KOPT-K1 (cell line): Measurements from ENCODE around the gene XPNPEP2.
A peak's percentile ranks its signal among the peaks of the same experiment; 100 is the strongest.

Source experiments
- H3K27ac ChIP-seq: fragments of 200-600 bp; sonication (generic); 2 replicates; pipeline ENCODE4 v1.5.1; 2016; ENCODE audit warnings: antibody characterized with exemption, mild to moderate bottlenecking, low read depth, low read length; ENCODE audit not compliant: poor library complexity, severe bottlenecking
- H3K36me3 ChIP-seq: fragments of 200-600 bp; sonication (generic); 2 replicates; pipeline ENCODE4 v1.5.1; 2017; ENCODE audit warnings: antibody characterized with exemption, mild to moderate bottlenecking, low read length, moderate library complexity; ENCODE audit not compliant: insufficient read depth
- H3K9me3 ChIP-seq: fragments of 200-600 bp; sonication (generic); 2 replicates; pipeline ENCODE4 v1.5.1; 2017; ENCODE audit warnings: antibody characterized with exemption, low read length, mild to moderate bottlenecking; ENCODE audit not compliant: insufficient read depth, poor library complexity, severe bottlenecking

The XPNPEP2 gene

GRCh38 chrX:129738466-129739308, at the start of gene XPNPEP2:
Gene XPNPEP2, plus strand, starts transcription at chrX:129738979. Its CDS starts 235 bp downstream, at chrX:129739214.
- Histone ChIP-seq H3K9me3 (no peaks in the 10 kb centered on the region), H3K36me3 (no peaks in the 10 kb centered on the region), H3K27ac (peak within 1 kb of the TSS; percentile 97)

GRCh38 chrX:129689796-129690195, 49.0 kb upstream of the XPNPEP2 start:
- Histone ChIP-seq H3K27ac (no peak overlapping the region), H3K9me3 (no peaks in the 10 kb centered on the region), H3K36me3 (no peaks in the 10 kb centered on the region)

GRCh38 chrX:129690435-129690834, 48.3 kb upstream of the XPNPEP2 start:
- Histone ChIP-seq H3K36me3 (no peaks in the 10 kb centered on the region), H3K9me3 (no peaks in the 10 kb centered on the region)

GRCh38 chrX:129693354-129693753, 45.4 kb upstream of the XPNPEP2 start:
- Histone ChIP-seq H3K27ac (no peak overlapping the region), H3K9me3 (no peaks in the 10 kb centered on the region), H3K36me3 (no peaks in the 10 kb centered on the region)

More at GRCh38 chrX:129690435-129690834, 48.3 kb upstream of the XPNPEP2 start:
- no peak overlapping the region for H3K27ac ChIP-seq

GRCh38 chrX:129694805-129695204, 44.0 kb upstream of the XPNPEP2 start:
- Histone ChIP-seq H3K9me3 (no peaks in the 10 kb centered on the region), H3K36me3 (no peaks in the 10 kb centered on the region), H3K27ac (no peak overlapping the region)

GRCh38 chrX:129695535-129695934, 43.2 kb upstream of the XPNPEP2 start:
- Histone ChIP-seq H3K36me3 (no peaks in the 10 kb centered on the region), H3K27ac (no peak overlapping the region), H3K9me3 (no peaks in the 10 kb centered on the region)

- no peaks in the 10 kb centered on the region for H3K9me3 ChIP-seq
These were observed 42.8 kb upstream of the XPNPEP2 start for GRCh38 chrX:129695937-129696336.

GRCh38 chrX:129696463-129697155, 42.2 kb upstream of the XPNPEP2 start:
- Histone ChIP-seq H3K27ac (no peak overlapping the region), H3K36me3 (no peaks in the 10 kb centered on the region), H3K9me3 (no peaks in the 10 kb centered on the region)

More at GRCh38 chrX:129695937-129696336, 42.8 kb upstream of the XPNPEP2 start:
- Histone ChIP-seq H3K27ac (no peak overlapping the region), H3K36me3 (no peaks in the 10 kb centered on the region)

GRCh38 chrX:129697204-129697829, 41.5 kb upstream of the XPNPEP2 start:
- no peak overlapping the region for H3K27ac ChIP-seq
- H3K36me3 ChIP-seq: no peaks in the 10 kb centered on the region
- H3K9me3 ChIP-seq: no peaks in the 10 kb centered on the region

- Histone ChIP-seq H3K36me3 (no peaks in the 10 kb centered on the region), H3K27ac (no peak overlapping the region), H3K9me3 (no peaks in the 10 kb centered on the region)
These were observed 40.6 kb upstream of the XPNPEP2 start for GRCh38 chrX:129698150-129698549.

- Histone ChIP-seq H3K36me3 (no peaks in the 10 kb centered on the region), H3K27ac (no peak overlapping the region), H3K9me3 (no peaks in the 10 kb centered on the region)
These were observed 38.2 kb upstream of the XPNPEP2 start for GRCh38 chrX:129700536-129700935.

- no peaks in the 10 kb centered on the region for H3K9me3 ChIP-seq
- H3K27ac ChIP-seq: no peak overlapping the region
- no peaks in the 10 kb centered on the region for H3K36me3 ChIP-seq
These were observed 37.1 kb upstream of the XPNPEP2 start for GRCh38 chrX:129701624-129702069.

GRCh38 chrX:129704491-129704890, 34.3 kb upstream of the XPNPEP2 start:
- H3K36me3 ChIP-seq: no peaks in the 10 kb centered on the region
- peaks cover 9% of the 10 kb centered on the region for H3K9me3 ChIP-seq
- no peak overlapping the region for H3K27ac ChIP-seq

GRCh38 chrX:129705377-129705925, 33.3 kb upstream of the XPNPEP2 start:
- no peaks in the 10 kb centered on the region for H3K36me3 ChIP-seq
- no peak overlapping the region for H3K27ac ChIP-seq
- peaks cover 9% of the 10 kb centered on the region for H3K9me3 ChIP-seq

GRCh38 chrX:129705988-129706387, 32.8 kb upstream of the XPNPEP2 start:
- Histone ChIP-seq H3K27ac (no peak overlapping the region), H3K9me3 (peaks cover 9% of the 10 kb centered on the region), H3K36me3 (no peaks in the 10 kb centered on the region)
